HepG2 (cell line): ENCODE data around the gene CD2AP. TPM values are rescaled to one million over a fixed set of nuclear protein-coding genes. Genes with fewer than 3 reads are reported as not detected.
A peak's percentile ranks its signal among the peaks of the same experiment; 100 is the strongest.

ENCODE experiments used
- E2F1 ChIP-seq: sonication (generic); formaldehyde crosslinking; IDR thresholded peaks from 2 replicates; pipeline ENCODE4 v1.5.0; 2020; ENCODE audit warnings: missing genetic modification reagents
- IKZF1 ChIP-seq: fragments of 450-650 bp; IDR thresholded peaks from 2 replicates; pipeline ENCODE4 v1.7.1; 2016
- MAFF ChIP-seq: IDR thresholded peaks from 2 replicates; pipeline ENCODE4 v1.6.1; 2011; ENCODE audit warnings: low read depth, low read length, improper control_type of control experiment
- PRDM4 ChIP-seq: sonication (generic); formaldehyde crosslinking; IDR thresholded peaks from 2 replicates; pipeline ENCODE4 v1.9.0; 2021; ENCODE audit warnings: missing genetic modification reagents, borderline replicate concordance
- TBL1XR1 ChIP-seq: fragments of 150-350 bp; IDR thresholded peaks from 2 replicates; pipeline ENCODE4 v1.6.1; 2014; ENCODE audit warnings: borderline replicate concordance, low read length; ENCODE audit not compliant: partially characterized antibody
- TSC22D2 ChIP-seq: sonication (generic); formaldehyde crosslinking; IDR thresholded peaks from 2 replicates; pipeline ENCODE4 v1.5.1; 2020; ENCODE audit warnings: missing genetic modification reagents, mild to moderate bottlenecking, borderline replicate concordance
- XBP1 ChIP-seq: sonication (generic); formaldehyde crosslinking; IDR thresholded peaks from 2 replicates; pipeline ENCODE4 v1.5.0; 2020; ENCODE audit warnings: missing genetic modification reagents
- ZBTB25 ChIP-seq: IDR thresholded peaks from 2 replicates; pipeline ENCODE4 v1.6.1; 2018; ENCODE audit warnings: missing genetic modification reagents
- ZBTB40 ChIP-seq, 2 experiments: fragments of 450-650 bp in 1 of 2; sonication (generic) in 1 of 2; formaldehyde crosslinking in 1 of 2; IDR thresholded peaks; 2 replicates each; pipeline versions ENCODE4 v1.6.1 to v1.8.0; 2016 to 2022; ENCODE audit warnings: antibody characterized with exemption in 1 of 2, mild to moderate bottlenecking in 1 of 2, missing genetic modification reagents in 1 of 2
- ZNF350 ChIP-seq: sonication (generic); formaldehyde crosslinking; IDR thresholded peaks from 2 replicates; pipeline ENCODE4 v1.4.0; 2020; ENCODE audit warnings: mild to moderate bottlenecking, low read depth, missing genetic modification reagents, borderline replicate concordance
- ZNF441 ChIP-seq: sonication (generic); formaldehyde crosslinking; IDR thresholded peaks from 2 replicates; pipeline ENCODE4 v1.7.0; 2021; ENCODE audit warnings: missing genetic modification reagents, borderline replicate concordance
- polyA plus RNA-seq, 8 experiments: library from polyadenylated mRNA; depleted of rRNA in 3 of 8; stranded (reverse) in 7 of 8; unstranded in 1 of 8; fragments of >200 nt; fragmentation: Illumina TruSeq in 4 of 8; extraction: Trizol in 4 of 8; gene quantifications; 2 replicates each; pipeline versions ENCODE4 v1.2.1 to v1.2.3, GENCODE V29; 2011 to 2016; ENCODE audit warnings: low read depth in 4 of 8, missing spikeins in 1 of 8, mixed read lengths in 1 of 8; ENCODE audit not compliant: insufficient read depth in 1 of 8
- total RNA-seq, 5 experiments: library from RNA; depleted of rRNA; stranded (reverse); fragments of >200 nt; fragmentation: Illumina TruSeq; extraction: Trizol; gene quantifications; 2 replicates each; pipeline ENCODE4 v1.2.3, GENCODE V29; 2016; ENCODE audit warnings: low read depth in 1 of 5

Gene CD2AP
- total and polyA plus RNA-seq, 2 of the 13 experiments (the other 11 are each of a cell fraction or from before 2014, with no cell fraction given) = 8.6 to 31.9 TPM

GRCh38 chr6:47478233-47479139 lies 897 bp downstream of the CD2AP start (continued):
- no peak for TF ChIP-seq TSC22D2
- no peak for TF ChIP-seq PRDM4 (CRISPR knock-in tag)
- TF ChIP-seq MAFF = no peak
- no peak for TF ChIP-seq ZBTB40 (IDR thresholded peaks at IDR 0.05)
- no peak for TF ChIP-seq ZBTB40 (CRISPR knock-in tag; IDR thresholded peaks at IDR 0.05)
- TF ChIP-seq TBL1XR1 = no peak
- TF ChIP-seq ZNF350 (CRISPR knock-in tag) = no peak
- no peak for TF ChIP-seq ZNF441 (CRISPR knock-in tag)
- TF ChIP-seq IKZF1 = no peak
- 0 out of 2 replicates have a peak, but pooled peaks have one; percentile 11 for TF ChIP-seq E2F1 (CRISPR knock-in tag)
- TF ChIP-seq ZBTB25 (CRISPR knock-in tag) = no peak
- no peak for TF ChIP-seq XBP1 (CRISPR knock-in tag)
